DOHH2 (cell line): ENCODE data around the gene TTLL13.

ENCODE experiments used
- H3F3A ChIP-seq: fragments of 200-600 bp; sonication (generic), shearing (Covaris generic); 2 replicates; pipeline ENCODE4 v1.6.0; 2016; ENCODE audit warnings: antibody characterized with exemption, mild to moderate bottlenecking; ENCODE audit not compliant: control insufficient read depth, insufficient read depth
- H3K27ac ChIP-seq: fragments of 200-600 bp; sonication (generic); 2 replicates; pipeline ENCODE4 v1.5.1; 2014; ENCODE audit warnings: low read depth, mild to moderate bottlenecking, low read length, moderate library complexity
- H3K27me3 ChIP-seq: fragments of 200-600 bp; sonication (generic); 2 replicates; pipeline ENCODE4 v1.6.1; 2014; ENCODE audit warnings: mild to moderate bottlenecking, low read length, mixed read lengths; ENCODE audit not compliant: control insufficient read depth
- H3K36me3 ChIP-seq: fragments of 200-600 bp; sonication (generic); 2 replicates; pipeline ENCODE4 v1.6.1; 2014; ENCODE audit warnings: mild to moderate bottlenecking, low read length, moderate library complexity, mixed read lengths; ENCODE audit not compliant: control insufficient read depth
- H3K4me1 ChIP-seq: fragments of 200-600 bp; sonication (generic); 2 replicates; pipeline ENCODE4 v1.6.1; 2014; ENCODE audit warnings: mild to moderate bottlenecking, low read length, mixed read lengths; ENCODE audit not compliant: control insufficient read depth
- H3K4me2 ChIP-seq: fragments of 200-600 bp; sonication (generic); 2 replicates; pipeline ENCODE4 v1.6.0; 2014; ENCODE audit warnings: mild to moderate bottlenecking, low read length, moderate library complexity
- H3K4me3 ChIP-seq: fragments of 200-600 bp; sonication (generic); 2 replicates; pipeline ENCODE4 v1.5.1; 2014; ENCODE audit warnings: mild to moderate bottlenecking, low read length, mixed read lengths
- H3K79me2 ChIP-seq: fragments of 200-600 bp; sonication (generic); 2 replicates; pipeline ENCODE4 v1.6.1; 2014; ENCODE audit warnings: mild to moderate bottlenecking, low read length, mixed read lengths; ENCODE audit not compliant: control insufficient read depth
- H3K9me2 ChIP-seq: fragments of 200-600 bp; sonication (generic); replicated peaks from 2 replicates; pipeline ENCODE4 v1.6.1; 2014; ENCODE audit warnings: mild to moderate bottlenecking, low read length, mixed read lengths; ENCODE audit not compliant: control insufficient read depth
- H3K9me3 ChIP-seq: fragments of 200-600 bp; sonication (generic); 2 replicates; pipeline ENCODE4 v1.6.1; 2014; ENCODE audit warnings: antibody characterized with exemption, low read length, mixed read lengths; ENCODE audit not compliant: control insufficient read depth, insufficient read depth
- H4K20me1 ChIP-seq: fragments of 200-600 bp; sonication (generic); 2 replicates; pipeline ENCODE4 v1.6.0; 2014; ENCODE audit warnings: low read depth, mild to moderate bottlenecking, antibody characterized with exemption, low read length, moderate library complexity; ENCODE audit not compliant: control insufficient read depth, insufficient read depth
- EZH2phosphoT487 ChIP-seq: fragments of 200-600 bp; sonication (generic); IDR thresholded peaks from 2 replicates; pipeline ENCODE4 v1.6.1; 2017; ENCODE audit warnings: borderline replicate concordance, mild to moderate bottlenecking, antibody characterized with exemption, low read length, moderate library complexity, mixed read lengths
- TF ChIP-seq, protein P1 (sequence below): fragments of 200-600 bp; sonication (generic); IDR thresholded peaks from one replicate; pipeline ENCODE4 v1.5.1; 2014; ENCODE audit warnings: antibody characterized with exemption, mild to moderate bottlenecking, low read depth, low read length; ENCODE audit not compliant: poor library complexity, severe bottlenecking

The TTLL13 gene

DNA sequence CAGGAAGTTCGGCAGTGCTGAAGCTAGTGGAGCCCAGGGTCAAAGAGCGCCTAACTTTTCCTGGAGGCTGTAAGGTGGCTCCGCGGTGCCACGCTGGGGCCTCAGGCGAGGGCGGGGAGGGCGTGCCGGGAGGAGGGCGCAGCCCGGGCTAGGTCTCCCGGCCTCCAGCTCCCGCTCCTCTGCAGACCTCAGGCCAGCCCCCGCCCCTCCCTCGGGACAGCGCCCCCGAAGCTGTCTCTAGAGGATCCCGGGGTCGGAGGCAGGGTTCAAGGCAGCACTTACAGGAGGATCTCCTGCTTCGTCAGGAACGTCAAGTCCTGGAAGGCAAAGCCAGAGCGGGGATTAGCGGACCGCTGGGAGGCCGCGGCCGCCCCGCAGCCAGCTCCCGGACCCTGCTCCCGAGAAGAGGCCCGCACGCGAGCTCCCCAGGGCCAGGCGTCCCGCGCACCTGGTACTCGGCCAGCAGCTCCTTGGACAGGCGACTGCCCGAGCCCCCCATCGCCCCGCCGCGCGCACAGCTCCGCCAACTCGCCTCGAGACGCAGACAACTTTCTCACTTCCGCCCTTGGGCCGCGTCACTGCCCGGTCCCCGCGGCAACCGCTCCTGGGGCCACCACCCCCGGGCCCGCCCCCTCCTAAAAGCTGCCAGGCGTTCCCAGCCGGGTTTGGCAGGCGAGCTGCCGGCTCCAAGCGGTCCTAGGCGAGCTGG lies 15.8 kb upstream of the TTLL13 start, which contains the start of gene CIB1:
TSS of gene CIB1 (minus strand) at position 555 of the 709 bp plus-strand sequence. CDS start at position 499, 56 bp downstream.
- Histone ChIP-seq H3K27ac (peak within 1 kb of the TSS; percentile 43), H3K36me3 (peaks cover 45% of the 10 kb centered on the region), H3K4me1 (peaks cover 35% of the 10 kb centered on the region), H3K27me3 (no peaks in the 10 kb centered on the region), H3K9me2 (no peaks in the 10 kb centered on the region), H3F3A (0 out of 2 replicates have a peak, but pooled peaks cover 2% of the 10 kb centered on the region), H3K9me3 (no peaks in the 10 kb centered on the region), H4K20me1 (no peaks in the 10 kb centered on the region), H3K79me2 (peaks cover 29% of the 10 kb centered on the region), H3K4me3 (peak within 1 kb of the TSS; percentile 96), H3K4me2 (peak within 1 kb of the TSS; percentile 100)
- no peak for TF ChIP-seq EZH2phosphoT487
- TF ChIP-seq, protein P1, sequence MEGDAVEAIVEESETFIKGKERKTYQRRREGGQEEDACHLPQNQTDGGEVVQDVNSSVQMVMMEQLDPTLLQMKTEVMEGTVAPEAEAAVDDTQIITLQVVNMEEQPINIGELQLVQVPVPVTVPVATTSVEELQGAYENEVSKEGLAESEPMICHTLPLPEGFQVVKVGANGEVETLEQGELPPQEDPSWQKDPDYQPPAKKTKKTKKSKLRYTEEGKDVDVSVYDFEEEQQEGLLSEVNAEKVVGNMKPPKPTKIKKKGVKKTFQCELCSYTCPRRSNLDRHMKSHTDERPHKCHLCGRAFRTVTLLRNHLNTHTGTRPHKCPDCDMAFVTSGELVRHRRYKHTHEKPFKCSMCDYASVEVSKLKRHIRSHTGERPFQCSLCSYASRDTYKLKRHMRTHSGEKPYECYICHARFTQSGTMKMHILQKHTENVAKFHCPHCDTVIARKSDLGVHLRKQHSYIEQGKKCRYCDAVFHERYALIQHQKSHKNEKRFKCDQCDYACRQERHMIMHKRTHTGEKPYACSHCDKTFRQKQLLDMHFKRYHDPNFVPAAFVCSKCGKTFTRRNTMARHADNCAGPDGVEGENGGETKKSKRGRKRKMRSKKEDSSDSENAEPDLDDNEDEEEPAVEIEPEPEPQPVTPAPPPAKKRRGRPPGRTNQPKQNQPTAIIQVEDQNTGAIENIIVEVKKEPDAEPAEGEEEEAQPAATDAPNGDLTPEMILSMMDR: peak; percentile 7

DNA sequence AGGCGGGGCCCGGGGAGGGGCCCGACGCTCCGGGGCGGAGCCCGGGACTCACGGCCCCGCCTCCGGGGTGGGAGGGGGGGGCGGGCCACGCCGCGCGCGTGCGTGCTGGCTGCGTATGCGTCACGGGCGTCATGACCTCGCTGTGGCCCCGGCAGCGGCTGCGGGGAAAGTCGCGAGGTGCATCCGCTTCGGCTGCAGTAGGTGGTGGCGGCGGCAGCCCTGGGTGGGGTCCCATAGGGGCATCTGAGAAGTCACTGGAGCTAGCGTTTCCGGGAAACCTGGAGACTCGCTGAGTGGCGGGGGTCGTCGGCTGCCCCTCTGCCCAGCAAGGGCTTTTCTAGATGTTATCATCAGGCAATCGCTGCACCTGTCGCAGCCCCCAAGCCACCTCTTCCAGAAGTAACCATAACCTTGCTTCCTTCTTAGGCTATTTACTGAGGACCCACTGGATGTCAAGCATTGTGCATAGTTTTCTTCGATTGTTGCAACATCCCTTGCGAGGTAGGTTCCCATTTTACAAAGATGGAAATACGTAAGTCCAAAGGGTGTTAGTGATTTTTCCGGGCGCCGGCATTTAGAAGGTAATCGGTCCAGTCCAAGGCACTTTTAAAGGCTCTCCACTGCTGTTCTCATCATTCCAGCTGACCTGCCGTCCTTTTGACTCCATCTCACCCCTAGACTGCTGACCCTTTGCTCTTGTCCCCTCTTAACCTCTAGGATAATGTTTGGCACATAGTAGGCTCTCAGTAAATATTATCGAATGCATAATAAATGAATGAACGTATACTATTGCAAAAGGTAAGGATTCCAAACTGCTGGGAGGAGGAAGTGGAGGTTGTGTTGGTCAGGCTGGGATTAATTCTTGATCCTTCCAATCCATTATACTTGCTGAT lies 15.0 kb upstream of the TTLL13 start, which contains the start of gene GDPGP1:
TSS of gene GDPGP1 (plus strand) at position 114 of the 893 bp plus-strand sequence. CDS start 6,700 bp downstream, outside the sequence.
- H3K9me2 ChIP-seq: no peaks in the 10 kb centered on the region
- peak within 1 kb of the TSS; percentile 100 for H3K4me2 ChIP-seq
- TF ChIP-seq, protein P1: no peak
- TF ChIP-seq EZH2phosphoT487: no peak
- peaks cover 40% of the 10 kb centered on the region for H3K36me3 ChIP-seq
- H3K27me3 ChIP-seq: no peaks in the 10 kb centered on the region
- H3K27ac ChIP-seq: peak within 1 kb of the TSS; percentile 43
- peaks cover 35% of the 10 kb centered on the region for H3K4me1 ChIP-seq
- peaks cover 29% of the 10 kb centered on the region for H3K79me2 ChIP-seq
- H4K20me1 ChIP-seq: no peaks in the 10 kb centered on the region
- H3F3A ChIP-seq: 0 out of 2 replicates have a peak, but pooled peaks cover 2% of the 10 kb centered on the region
- H3K9me3 ChIP-seq: no peaks in the 10 kb centered on the region
- H3K4me3 ChIP-seq: peak within 1 kb of the TSS; percentile 96

DNA sequence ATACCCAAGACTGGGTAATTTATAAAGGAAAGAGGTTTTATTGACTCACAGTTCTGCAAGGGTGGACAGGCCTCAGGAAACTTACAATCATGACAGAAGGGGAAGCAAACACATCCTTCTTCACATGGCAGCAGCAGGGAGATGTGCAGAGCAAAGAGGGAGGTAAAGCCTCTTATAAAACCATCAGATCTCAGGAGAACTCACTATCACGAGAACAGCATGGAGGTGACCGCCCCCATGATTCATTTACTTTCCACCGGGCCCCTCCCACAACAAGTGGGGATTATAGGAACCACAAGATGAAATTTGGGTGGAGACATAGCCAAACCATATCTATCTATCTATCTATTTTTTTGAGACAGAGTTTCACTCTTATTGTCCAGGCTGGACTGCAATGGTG lies 10.0 kb upstream of the TTLL13 start:
- H3K4me3 ChIP-seq: no peak overlapping the region
- H3K79me2 ChIP-seq: peaks cover 4% of the 10 kb centered on the region
- H3K9me2 ChIP-seq: no peaks in the 10 kb centered on the region
- peaks cover 7% of the 10 kb centered on the region for H3K4me1 ChIP-seq
- H3K9me3 ChIP-seq: no peaks in the 10 kb centered on the region
- H3K27me3 ChIP-seq: no peaks in the 10 kb centered on the region
- H3F3A ChIP-seq: no peaks in the 10 kb centered on the region
- no peaks in the 10 kb centered on the region for H4K20me1 ChIP-seq
- H3K36me3 ChIP-seq: peaks cover 8% of the 10 kb centered on the region
- no peak overlapping the region for H3K27ac ChIP-seq
- H3K4me2 ChIP-seq: no peak overlapping the region
- TF ChIP-seq EZH2phosphoT487: no peak
- TF ChIP-seq, protein P1: no peak
